GM19452 (cell line): ENCODE measurements around the gene MPHOSPH6.
"Not testable (repeated sequence)": the region's sequence is repeated elsewhere in the genome, so short reads cannot be mapped to it uniquely, and the experiment has no call there.

Source experiments
- ATAC-seq: cut with Tn5 transposase; IDR thresholded peaks from one replicate; pipeline ENCODE4 v1.9.1; 2021; ENCODE audit not compliant: unreplicated experiment

MPHOSPH6 gene, protein sequence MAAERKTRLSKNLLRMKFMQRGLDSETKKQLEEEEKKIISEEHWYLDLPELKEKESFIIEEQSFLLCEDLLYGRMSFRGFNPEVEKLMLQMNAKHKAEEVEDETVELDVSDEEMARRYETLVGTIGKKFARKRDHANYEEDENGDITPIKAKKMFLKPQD

GRCh38 chr16:82169861-82170845 lies at the start of gene MPHOSPH6:
TSS of gene MPHOSPH6 (minus strand) at chr16:82170224. CDS start at chr16:82170175, 49 bp downstream.
- ATAC-seq = peak; percentile 97

DNA sequence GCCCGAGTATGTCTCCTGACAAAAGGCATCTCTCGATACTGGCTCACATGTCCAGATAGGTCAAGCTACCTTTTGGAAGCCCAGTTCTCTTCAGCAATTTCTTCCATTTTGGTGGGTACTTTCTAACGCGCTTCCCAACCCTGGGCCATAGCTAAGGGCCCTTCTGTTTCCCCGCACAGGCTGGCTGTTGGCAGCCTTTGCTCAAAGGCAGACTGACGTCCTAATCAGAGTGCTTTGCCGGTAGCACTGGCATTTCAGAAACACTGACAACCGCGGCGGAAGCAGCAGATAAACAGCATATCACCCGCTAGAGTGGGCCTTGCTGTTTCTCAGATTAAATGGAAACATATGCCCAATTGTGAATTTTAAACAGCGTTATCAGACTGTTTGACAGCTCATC lies 49.3 kb upstream of the MPHOSPH6 start:
- no peak for ATAC-seq

DNA sequence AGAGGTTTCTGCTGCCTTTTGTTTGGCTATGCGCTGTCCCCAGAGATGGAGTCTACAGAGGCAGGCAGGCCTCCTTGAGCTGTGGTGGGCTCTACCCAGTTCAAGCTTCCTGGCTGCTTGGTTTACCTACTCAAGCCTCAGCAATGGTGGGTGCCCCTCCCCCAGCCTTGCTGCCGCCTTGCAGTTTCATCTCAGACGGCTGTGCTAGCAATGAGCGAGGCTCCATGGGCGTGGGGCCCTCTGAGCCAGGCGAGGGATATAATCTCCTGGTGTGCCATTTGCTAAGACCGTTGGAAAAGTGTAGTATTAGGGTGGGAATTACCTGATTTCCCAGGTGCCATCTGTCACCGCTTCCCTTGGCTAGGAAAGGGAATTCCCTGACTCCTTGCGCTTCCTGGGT lies 39.3 kb upstream of the MPHOSPH6 start:
- not testable (repeated sequence) for ATAC-seq

DNA sequence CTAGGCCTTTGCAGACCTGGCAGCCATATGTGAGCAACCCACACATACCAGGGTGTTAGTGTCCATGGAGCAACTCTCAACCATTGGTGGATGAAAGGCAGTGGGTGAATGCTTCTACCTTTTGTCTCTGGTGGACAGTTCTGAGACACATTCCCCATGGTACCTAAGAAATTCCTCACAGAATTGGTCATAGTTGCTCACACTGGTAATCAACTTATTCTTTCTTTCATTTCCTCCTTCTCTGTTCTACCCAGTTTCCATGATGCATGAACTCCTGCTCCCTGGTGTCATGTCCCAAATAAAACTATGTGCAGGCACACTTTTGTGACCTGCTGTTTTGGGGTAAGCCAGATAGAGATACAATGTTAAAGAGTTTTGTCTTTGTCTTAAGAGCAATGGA lies 33.2 kb upstream of the MPHOSPH6 start:
- ATAC-seq = no peak

GRCh38 chr16:82201926-82202325 lies 31.9 kb upstream of the MPHOSPH6 start:
- no peak for ATAC-seq

DNA sequence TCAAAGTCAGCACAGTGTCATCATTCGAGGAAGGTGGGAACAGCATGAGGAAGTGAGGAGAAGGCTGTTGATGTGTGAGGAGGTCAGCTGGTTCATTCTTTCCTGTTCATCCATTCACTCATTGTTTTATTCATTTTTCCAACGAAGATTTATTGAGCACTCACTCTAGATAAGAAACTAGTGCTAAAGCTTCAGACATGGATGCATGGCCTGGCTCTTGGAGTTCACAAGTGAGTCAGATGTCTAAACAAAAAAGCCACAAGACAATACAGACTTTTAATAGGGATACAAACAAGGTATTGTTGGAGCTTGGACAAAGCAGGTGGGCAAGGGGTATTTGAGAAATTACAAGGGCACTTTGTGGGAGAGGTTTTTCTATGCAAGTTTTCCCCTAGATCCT lies 31.3 kb upstream of the MPHOSPH6 start:
- ATAC-seq = no peak

- no peak for ATAC-seq
These were observed 29.2 kb upstream of the MPHOSPH6 start for GRCh38 chr16:82199209-82199608.

DNA sequence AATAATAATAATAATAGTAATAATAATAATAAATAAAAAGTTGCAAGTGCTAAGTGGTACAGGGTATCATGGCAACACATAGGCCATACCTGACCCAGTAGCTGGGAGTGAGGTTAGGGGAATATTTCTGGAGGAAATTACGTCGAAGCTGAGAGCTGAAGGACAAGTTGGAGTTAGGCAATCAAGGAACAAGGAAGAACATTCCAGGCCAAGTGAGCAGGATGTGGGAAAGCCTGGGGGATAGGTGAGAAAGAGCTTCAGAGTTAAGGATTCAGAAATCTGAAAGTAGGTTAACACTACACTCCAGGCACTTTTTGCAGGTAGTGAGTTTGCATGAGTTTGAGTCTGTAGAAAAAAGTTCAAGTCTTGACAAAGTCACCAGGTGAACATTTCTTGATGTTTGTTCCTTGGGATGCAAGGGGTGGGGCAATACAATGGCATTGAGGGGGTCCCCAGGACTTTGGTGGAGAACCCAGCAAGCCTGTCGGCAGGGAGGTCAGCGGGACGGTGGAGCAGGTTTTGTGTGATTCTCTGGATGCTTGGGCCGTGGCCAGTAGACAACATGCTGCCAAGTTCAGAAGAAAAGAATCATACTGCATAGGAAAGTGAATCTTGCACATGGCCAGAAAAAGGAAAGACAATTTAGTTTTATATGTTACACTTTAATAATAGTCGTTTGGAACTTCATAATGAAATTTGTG lies 27.7 kb upstream of the MPHOSPH6 start:
- no peak for ATAC-seq

GRCh38 chr16:82195917-82196494 lies 26.0 kb upstream of the MPHOSPH6 start:
- ATAC-seq = no peak

- ATAC-seq = no peak
These were observed 24.1 kb upstream of the MPHOSPH6 start for GRCh38 chr16:82194086-82194485.

GRCh38 chr16:82192665-82193064 lies 22.6 kb upstream of the MPHOSPH6 start:
- no peak for ATAC-seq

- ATAC-seq = no peak
These were observed 20.4 kb upstream of the MPHOSPH6 start for GRCh38 chr16:82190386-82190785.

- no peak for ATAC-seq
These were observed 17.8 kb upstream of the MPHOSPH6 start for GRCh38 chr16:82187829-82188228.

- no peak for ATAC-seq
These were observed 15.0 kb upstream of the MPHOSPH6 start for GRCh38 chr16:82185012-82185411.

- ATAC-seq = no peak
These were observed 14.2 kb upstream of the MPHOSPH6 start for GRCh38 chr16:82184213-82184612.

- ATAC-seq = no peak
These were observed 13.0 kb upstream of the MPHOSPH6 start for GRCh38 chr16:82183004-82183397.

DNA sequence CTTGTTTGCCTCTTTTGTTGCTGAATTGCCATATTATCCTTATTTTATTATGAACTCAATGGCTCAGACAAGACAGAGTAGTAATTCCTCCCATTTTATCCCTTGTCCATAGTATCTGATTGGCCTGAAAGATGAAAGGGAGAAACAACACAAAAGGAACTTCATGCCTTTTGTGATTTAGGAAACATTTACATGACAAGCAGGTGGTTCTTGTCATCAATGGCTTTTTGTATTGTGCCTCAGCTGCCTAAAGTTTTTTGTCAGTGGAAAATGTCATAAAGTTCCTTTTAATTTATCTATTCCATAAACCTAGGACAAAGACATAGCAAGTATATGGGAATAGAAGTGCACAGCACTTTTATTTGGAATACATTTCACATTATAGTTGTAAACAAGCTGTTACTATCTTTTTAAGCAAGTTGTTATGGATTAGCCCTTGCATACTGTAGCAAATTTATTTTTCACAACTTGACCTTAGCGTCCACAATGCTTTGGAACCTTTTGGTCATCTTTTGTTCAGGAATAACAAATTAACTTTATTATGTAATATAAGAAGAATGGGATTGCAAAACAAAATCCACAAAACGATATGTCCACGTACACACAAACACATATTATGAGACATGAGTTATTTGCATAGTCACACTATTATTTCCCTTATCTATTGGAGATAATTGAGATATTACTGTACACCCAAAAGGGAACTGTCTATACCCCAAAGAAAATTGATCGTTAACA lies 12.4 kb upstream of the MPHOSPH6 start:
- no peak for ATAC-seq

- no peak for ATAC-seq
These were observed 11.6 kb upstream of the MPHOSPH6 start for GRCh38 chr16:82181461-82182185.

GRCh38 chr16:82178352-82178751 lies 8.3 kb upstream of the MPHOSPH6 start:
- no peak for ATAC-seq

DNA sequence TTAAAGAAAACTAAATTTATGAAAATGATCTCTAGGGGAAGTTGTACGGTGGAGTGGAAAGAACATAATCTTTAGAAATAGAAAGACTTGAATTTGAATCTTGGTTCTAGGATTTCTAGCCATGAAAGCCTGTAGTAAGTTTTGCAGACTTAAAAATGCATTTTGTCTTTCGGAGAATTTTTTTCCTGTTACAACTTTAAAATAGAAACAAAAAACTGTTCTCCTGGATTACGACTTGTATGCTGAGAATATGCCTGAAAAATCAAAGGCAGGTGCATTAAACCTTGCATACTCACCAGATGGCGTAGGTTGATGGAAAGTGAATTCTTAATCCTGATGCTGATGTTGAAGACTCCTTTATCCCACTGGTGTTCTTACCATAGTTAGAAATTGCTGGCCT lies 7.5 kb upstream of the MPHOSPH6 start:
- ATAC-seq = no peak
